ENCODE results near the gene C10orf105. TPM values are rescaled to one million over a fixed set of nuclear protein-coding genes. Genes with fewer than 3 reads are reported as not detected.

The C10orf105 gene
- total RNA-seq, 1 experiment from 2014 or later = not detected

GRCh38 chr10:71725998-71726579, 6.5 kb upstream of the C10orf105 start:
- peak; percentile 75 for TF ChIP-seq CTCF (IDR thresholded peaks at IDR 0.05; ENCODE audit: unreplicated experiment)
- H3K9me3 Mint-ChIP-seq (ENCODE audit: low read depth, unreplicated experiment) = no peaks in the 10 kb centered on the region
- peaks cover 20% of the 10 kb centered on the region for H3K27me3 Mint-ChIP-seq (ENCODE audit: unreplicated experiment)
- no peaks in the 10 kb centered on the region for H3K36me3 Mint-ChIP-seq (ENCODE audit: insufficient read depth, unreplicated experiment)
- H3K4me1 Mint-ChIP-seq (ENCODE audit: low read depth, unreplicated experiment) = peaks cover 26% of the 10 kb centered on the region
- intact Hi-C loops (cut with micrococcal nuclease; ENCODE audit: unreplicated experiment) = loop anchor here (5.0 kb wide), 1 partner anchor 86 kb away; no protein-coding TSS in a partner anchor
- CTCF ChIA-PET = interaction anchor here (0.5 to 0.7 kb wide), 2 partner anchors 86 to 445 kb away, joined by 4 to 10 read pairs; no protein-coding TSS in a partner anchor
- no peak overlapping the region for H3K27ac Mint-ChIP-seq (ENCODE audit: unreplicated experiment)
- DNase-seq = peak; percentile 57
- no peak overlapping the region for H3K4me3 Mint-ChIP-seq (ENCODE audit: low read depth, unreplicated experiment)
- no TSS peak for BruUV-seq (replicated peaks)

- Mint-ChIP-seq H3K4me1 (ENCODE audit: low read depth, unreplicated experiment) (peaks cover 26% of the 10 kb centered on the region), H3K36me3 (ENCODE audit: insufficient read depth, unreplicated experiment) (no peaks in the 10 kb centered on the region), H3K4me3 (ENCODE audit: low read depth, unreplicated experiment) (no peak overlapping the region), H3K27me3 (ENCODE audit: unreplicated experiment) (peaks cover 28% of the 10 kb centered on the region), H3K9me3 (ENCODE audit: low read depth, unreplicated experiment) (no peaks in the 10 kb centered on the region), H3K27ac (ENCODE audit: unreplicated experiment) (no peak overlapping the region)
- intact Hi-C loops (cut with micrococcal nuclease; ENCODE audit: unreplicated experiment) = loop anchor here (5.0 kb wide), 1 partner anchor 87 kb away; no protein-coding TSS in a partner anchor
- no peak for DNase-seq
- BruUV-seq (replicated peaks) = no TSS peak
- CTCF ChIA-PET = interaction anchor here (0.5 kb wide), 1 partner anchor 87 kb away, joined by 10 read pairs; no protein-coding TSS in a partner anchor
- TF ChIP-seq CTCF (IDR thresholded peaks at IDR 0.05; ENCODE audit: unreplicated experiment) = no peak
Observed at GRCh38 chr10:71725249-71725648, 5.7 kb upstream of the C10orf105 start.

- intact Hi-C loops (cut with micrococcal nuclease; ENCODE audit: unreplicated experiment) = no loop called here
- CTCF ChIA-PET = interaction anchor here (0.6 to 1.2 kb wide), 2 partner anchors 86 to 412 kb away, joined by 3 read pairs; no protein-coding TSS in a partner anchor
- no TSS peak for BruUV-seq (replicated peaks)
Observed at GRCh38 chr10:71724539-71724938, 5.0 kb upstream of the C10orf105 start.

GRCh38 chr10:71723311-71723710, 3.7 kb upstream of the C10orf105 start:
- CTCF ChIA-PET = interaction anchor here (1.2 kb wide), 1 partner anchor 88 kb away, joined by 3 read pairs; no protein-coding TSS in a partner anchor
- no TSS peak for BruUV-seq (replicated peaks)
- peaks cover 15% of the 10 kb centered on the region for H3K4me1 Mint-ChIP-seq (ENCODE audit: low read depth, unreplicated experiment)
- no peak for DNase-seq
- H3K36me3 Mint-ChIP-seq (ENCODE audit: insufficient read depth, unreplicated experiment) = no peaks in the 10 kb centered on the region
- no peaks in the 10 kb centered on the region for H3K9me3 Mint-ChIP-seq (ENCODE audit: low read depth, unreplicated experiment)
- H3K4me3 Mint-ChIP-seq (ENCODE audit: low read depth, unreplicated experiment) = no peak overlapping the region
- H3K27ac Mint-ChIP-seq (ENCODE audit: unreplicated experiment) = no peak overlapping the region
- H3K27me3 Mint-ChIP-seq (ENCODE audit: unreplicated experiment) = peaks cover 32% of the 10 kb centered on the region
- intact Hi-C loops (cut with micrococcal nuclease; ENCODE audit: unreplicated experiment) = no loop called here
- TF ChIP-seq CTCF (IDR thresholded peaks at IDR 0.05; ENCODE audit: unreplicated experiment) = no peak

More at GRCh38 chr10:71724539-71724938, 5.0 kb upstream of the C10orf105 start:
- Mint-ChIP-seq H3K27me3 (ENCODE audit: unreplicated experiment) (peaks cover 32% of the 10 kb centered on the region), H3K36me3 (ENCODE audit: insufficient read depth, unreplicated experiment) (no peaks in the 10 kb centered on the region), H3K4me3 (ENCODE audit: low read depth, unreplicated experiment) (no peak overlapping the region), H3K9me3 (ENCODE audit: low read depth, unreplicated experiment) (no peaks in the 10 kb centered on the region), H3K4me1 (ENCODE audit: low read depth, unreplicated experiment) (peaks cover 26% of the 10 kb centered on the region), H3K27ac (ENCODE audit: unreplicated experiment) (no peak overlapping the region)
- TF ChIP-seq CTCF (IDR thresholded peaks at IDR 0.05; ENCODE audit: unreplicated experiment) = no peak
- DNase-seq = no peak

All from Calu3 (cell line).